GM12892 (cell line): ENCODE measurements around the gene ECE2.

Experiments
- DNase-seq: peaks from one replicate; pipeline ENCODE4 v3.0.0; 2011; ENCODE audit not compliant: insufficient read length
- FAIRE-seq: peaks from 2 replicates; lab custom pipeline; 2011; peaks lifted over from hg19 to GRCh38; lab: Jason Lieb, UNC
- POLR2A ChIP-seq: IDR thresholded peaks from 2 replicates; pipeline ENCODE4 v1.6.1; 2011; ENCODE audit warnings: low read depth, low read length, control low read depth
- POLR2AphosphoS5 ChIP-seq: IDR thresholded peaks from 2 replicates; pipeline ENCODE4 v1.6.1; 2011; ENCODE audit warnings: low read depth, low read length, control low read depth
- TAF1 ChIP-seq: IDR thresholded peaks from 2 replicates; pipeline ENCODE4 v1.6.1; 2011; ENCODE audit warnings: low read depth, mild to moderate bottlenecking, control low read depth, low read length, borderline replicate concordance

The ECE2 gene

GRCh38 chr3:184234671-184235380, 41.0 kb upstream of the ECE2 start:
- DNase-seq (no peak), FAIRE-seq (no peak)
- TF ChIP-seq POLR2AphosphoS5 (no peak), TAF1 (no peak), POLR2A (no peak)

DNA sequence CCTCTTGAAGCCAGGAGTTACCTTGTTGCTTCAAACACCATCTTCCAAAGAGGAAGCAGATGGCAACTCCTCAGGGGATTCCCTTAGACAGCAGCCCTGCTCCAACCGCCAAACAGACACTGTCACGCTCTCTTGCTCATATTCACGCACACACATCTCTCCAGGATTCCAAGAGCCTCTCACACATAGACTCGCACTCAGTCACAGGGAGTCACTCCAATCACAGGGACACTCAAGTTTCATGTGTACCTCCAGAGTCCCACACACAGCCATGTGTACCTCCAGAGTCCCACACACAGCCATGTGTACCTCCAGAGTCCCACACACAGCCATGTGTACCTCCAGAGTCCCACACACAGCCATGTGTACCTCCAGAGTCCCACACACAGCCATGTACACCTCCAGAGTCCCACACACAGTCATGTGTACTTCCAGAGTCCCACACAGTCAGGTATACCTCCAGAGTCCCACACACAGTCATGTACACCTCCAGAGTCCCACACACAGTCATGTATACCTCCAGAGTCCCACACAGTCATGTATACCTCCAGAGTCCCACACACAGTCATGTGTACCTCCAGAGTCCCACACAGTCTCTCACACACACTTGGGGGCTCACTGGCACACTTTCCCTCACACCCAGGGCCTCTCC, 40.3 kb upstream of the ECE2 start:
- TF ChIP-seq POLR2A (no peak), TAF1 (no peak), POLR2AphosphoS5 (no peak)
- DNase-seq (no peak), FAIRE-seq (no peak)

DNA sequence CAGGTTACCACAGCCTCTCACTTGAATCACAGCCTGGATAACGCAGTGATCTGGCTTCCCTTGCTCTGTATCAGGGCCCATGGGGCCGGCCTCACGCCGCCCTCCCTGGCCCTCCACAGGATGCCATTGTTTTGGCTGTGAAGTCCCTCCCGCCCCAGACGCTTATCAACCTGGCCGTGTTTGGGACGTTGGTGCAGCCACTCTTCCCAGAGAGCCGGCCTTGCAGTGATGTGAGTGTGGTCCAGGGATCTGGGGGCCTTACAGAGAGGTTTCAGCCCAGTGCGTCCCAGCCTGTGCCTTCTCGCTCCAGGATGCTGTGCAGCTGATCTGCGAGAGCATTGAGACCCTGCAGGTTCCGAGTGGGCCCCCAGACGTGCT, 39.8 kb upstream of the ECE2 start:
- TF ChIP-seq TAF1, result no peak
- no peak for TF ChIP-seq POLR2AphosphoS5
- TF ChIP-seq POLR2A, result no peak
- DNase-seq (no peak), FAIRE-seq (no peak)

DNA sequence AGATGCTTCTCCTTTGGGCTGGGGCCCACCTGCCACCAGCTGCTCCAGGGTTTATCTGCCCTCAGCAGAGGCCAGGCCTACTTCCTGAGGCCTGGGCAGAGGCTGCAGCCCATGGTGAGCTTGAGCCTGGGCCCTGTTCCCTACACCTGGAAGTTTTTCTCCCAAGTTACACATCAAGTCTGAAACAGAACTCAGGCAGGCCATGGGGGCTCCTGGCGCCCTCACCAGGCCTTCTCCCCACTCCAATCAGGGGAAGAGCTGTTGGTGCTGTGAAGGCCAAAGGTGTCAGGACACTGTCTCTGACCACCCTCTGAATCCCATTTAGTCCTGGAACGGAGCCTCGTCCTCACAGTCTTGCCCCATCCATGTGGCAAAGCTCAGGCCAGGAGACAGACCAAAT, 39.2 kb upstream of the ECE2 start:
- no peak for DNase-seq
- FAIRE-seq, result no peak
- TF ChIP-seq POLR2AphosphoS5, result no peak
- TF ChIP-seq POLR2A, result no peak
- TF ChIP-seq TAF1, result no peak

DNA sequence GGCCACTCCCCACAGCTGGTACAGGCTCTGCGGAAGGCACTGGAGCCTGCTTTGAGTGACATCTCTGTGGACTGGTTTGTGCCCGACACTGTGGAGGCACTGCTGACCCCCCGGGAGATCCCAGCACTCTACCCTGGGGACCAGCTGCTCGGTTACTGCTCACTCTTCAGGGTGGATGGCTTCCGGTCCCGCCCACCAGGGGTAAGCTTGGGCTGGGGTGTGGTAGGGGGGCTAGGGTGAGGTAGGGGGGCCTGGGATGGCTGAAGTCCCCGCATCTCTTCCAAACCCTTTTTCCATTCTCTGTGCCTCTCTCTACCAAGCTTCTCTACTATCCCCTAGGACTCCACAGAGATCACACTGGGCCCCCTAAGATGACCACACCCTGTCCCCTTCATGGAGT, 38.6 kb upstream of the ECE2 start:
- FAIRE-seq (no peak), DNase-seq (no peak)

GRCh38 chr3:184237807-184238206, 38.0 kb upstream of the ECE2 start:
- no peak for FAIRE-seq
- no peak for DNase-seq
- TF ChIP-seq TAF1 (no peak), POLR2AphosphoS5 (no peak), POLR2A (no peak)

More for the DNA sequence above, 38.6 kb upstream of the ECE2 start:
- TF ChIP-seq TAF1 (no peak), POLR2AphosphoS5 (no peak), POLR2A (no peak)

DNA sequence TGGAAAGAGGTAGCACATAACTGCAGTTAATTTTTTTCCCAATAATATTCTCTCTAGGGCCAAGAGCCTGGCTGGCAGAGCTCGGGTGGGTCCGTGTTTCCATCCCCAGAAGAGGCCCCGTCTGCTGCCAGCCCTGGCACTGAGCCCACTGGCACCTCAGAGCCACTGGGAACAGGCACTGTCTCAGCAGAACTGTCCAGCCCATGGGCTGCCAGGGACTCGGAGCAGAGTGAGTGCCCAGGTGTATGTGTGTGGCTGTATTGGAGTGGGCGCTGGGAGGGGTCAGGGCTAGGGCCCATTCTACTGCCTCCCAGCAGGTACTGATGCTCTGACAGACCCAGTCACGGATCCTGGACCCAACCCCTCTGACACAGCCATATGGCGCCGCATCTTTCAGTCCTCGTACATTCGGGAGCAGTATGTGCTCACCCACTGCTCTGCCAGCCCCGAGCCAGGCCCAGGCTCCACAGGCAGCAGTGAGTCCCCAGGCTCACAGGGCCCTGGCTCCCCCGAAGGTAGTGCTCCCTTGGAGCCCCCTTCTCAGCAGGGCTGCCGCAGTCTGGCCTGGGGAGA, 37.5 kb upstream of the ECE2 start:
- TF ChIP-seq POLR2A (no peak), POLR2AphosphoS5 (no peak), TAF1 (no peak)
- DNase-seq (no peak), FAIRE-seq (no peak)

- FAIRE-seq, result no peak
- TF ChIP-seq POLR2A, result no peak
- no peak for TF ChIP-seq POLR2AphosphoS5
- no peak for TF ChIP-seq TAF1
- no peak for DNase-seq
Measured at GRCh38 chr3:184239221-184239620, 36.6 kb upstream of the ECE2 start.

- TF ChIP-seq TAF1, result no peak
- TF ChIP-seq POLR2A, result no peak
- no peak for TF ChIP-seq POLR2AphosphoS5
- FAIRE-seq (no peak), DNase-seq (no peak)
Measured at GRCh38 chr3:184239708-184240107, 36.1 kb upstream of the ECE2 start.

- DNase-seq, result no peak
- no peak for FAIRE-seq
- TF ChIP-seq TAF1, result no peak
- no peak for TF ChIP-seq POLR2A
- no peak for TF ChIP-seq POLR2AphosphoS5
Measured at GRCh38 chr3:184240384-184241140, 35.3 kb upstream of the ECE2 start.

DNA sequence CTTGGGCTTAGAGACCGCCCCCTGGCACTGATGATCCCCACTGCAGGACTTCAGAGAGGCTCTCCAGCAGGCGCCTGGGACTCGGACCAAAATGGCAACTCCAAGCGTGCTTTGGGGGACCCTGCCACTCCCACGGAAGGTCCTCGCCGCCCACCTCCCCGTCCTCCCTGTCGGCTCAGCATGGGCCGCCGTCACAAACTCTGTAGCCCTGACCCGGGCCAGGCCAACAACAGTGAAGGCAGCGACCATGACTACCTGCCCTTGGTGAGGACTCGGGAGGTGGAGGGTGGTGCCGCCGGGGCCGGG, 34.7 kb upstream of the ECE2 start:
- FAIRE-seq, result no peak
- DNase-seq, result no peak
- no peak for TF ChIP-seq POLR2A
- TF ChIP-seq TAF1, result no peak
- TF ChIP-seq POLR2AphosphoS5, result no peak
